ENCODE measurements around the gene SLC6A17.

GRCh38 chr1:110138956-110139355 lies 11.3 kb upstream of the SLC6A17 start:
- no peak for TF ChIP-seq GABPB1 (CRISPR knock-in tag; IDR thresholded peaks at IDR 0.05)
- TF ChIP-seq NR2C2 (CRISPR knock-in tag; IDR thresholded peaks at IDR 0.05), result no peak
- no peak for TF ChIP-seq ZNF416 (CRISPR knock-in tag; IDR thresholded peaks at IDR 0.05)
